K562 (cell line): ENCODE measurements around the gene CLCA1. TPM values are rescaled to one million over a fixed set of nuclear protein-coding genes. Genes with fewer than 3 reads are reported as not detected.

ENCODE experiments used
- ATAC-seq: fragments of 200-7000 bp; cut with Tn5 transposase; 3 replicates; pipeline ENCODE4 v1.9.1; 2020; ENCODE audit warnings: moderate library complexity
- BruUV-seq: library from RNA; stranded (reverse); fragments of 400-500 nt; replicated peaks from 2 replicates; lab custom pipeline; 2021; lab: Mats Ljungman, UMichigan
- CTCF ChIA-PET: fragments of 300-600 bp; formaldehyde crosslinking; extraction: SDS; loops from one replicate; lab custom pipeline; 2021; ENCODE audit warnings: low intra/inter-chr PET ratio; lab: Yijun Ruan, JAX
- POLR2A ChIA-PET: fragments of 300-600, 350-650 bp; sonication (Branson Sonifier 250); formaldehyde crosslinking; extraction: SDS; loops from one replicate; lab custom pipeline; 2021; ENCODE audit warnings: antibody characterized with exemption, inconsistent platforms; lab: Yijun Ruan, JAX
- DNase-seq, 4 experiments: peaks; one replicate each; pipeline versions ENCODE4 v3.0.0 to v3.0.0-alpha.2; 2011 to 2018; ENCODE audit warnings: low spot score in 3 of 4, mixed read lengths in 3 of 4; ENCODE audit errors: extremely low read depth in 1 of 4
- FAIRE-seq: peaks from 2 replicates; lab custom pipeline; 2011; peaks lifted over from hg19 to GRCh38; lab: Jason Lieb, UNC
- H2AFZ ChIP-seq: 2 replicates; pipeline ENCODE4 v1.6.0; 2011; ENCODE audit warnings: low read depth, low read length, control low read depth, inconsistent platforms
- H3K27ac ChIP-seq: fragments of 200-600 bp; 3 replicates; pipeline ENCODE4 v1.8.0; 2011; ENCODE audit warnings: low read depth, mild to moderate bottlenecking, control low read depth, inconsistent platforms, low read length, moderate library complexity, mixed read lengths; ENCODE audit errors: extremely low read depth
- H3K27me3 ChIP-seq, 2 experiments: fragments of 300-600 bp in 1 of 2; 2 replicates in 1 of 2; 3 replicates in 1 of 2; pipeline versions ENCODE4 v1.6.0 to v1.8.0; 2011; ENCODE audit warnings: inconsistent platforms in 2 of 2, low read length in 2 of 2, mild to moderate bottlenecking in 1 of 2, mixed read lengths in 1 of 2, moderate library complexity in 1 of 2; ENCODE audit not compliant: control insufficient read depth in 2 of 2, insufficient read depth in 2 of 2
- H3K36me3 ChIP-seq: fragments of 300-600 bp; 3 replicates; pipeline ENCODE4 v1.8.0; 2011; ENCODE audit warnings: mild to moderate bottlenecking, low read length, inconsistent platforms; ENCODE audit not compliant: control insufficient read depth, insufficient read depth
- H3K4me1 ChIP-seq, 2 experiments: fragments of 200-600 bp in 1 of 2; replicated peaks in 1 of 2; 2 replicates in 1 of 2; 3 replicates in 1 of 2; pipeline versions ENCODE4 v1.5.1 to v1.8.0; 2011; ENCODE audit warnings: inconsistent platforms in 2 of 2, low read length in 2 of 2, mild to moderate bottlenecking in 1 of 2, mixed read lengths in 1 of 2, moderate library complexity in 1 of 2; ENCODE audit not compliant: control insufficient read depth in 2 of 2, insufficient read depth in 2 of 2
- H3K4me2 ChIP-seq: 2 replicates; pipeline ENCODE4 v1.6.1; 2011; ENCODE audit warnings: low read length, control low read depth, inconsistent platforms, mixed read lengths; ENCODE audit not compliant: insufficient read depth
- H3K4me3 ChIP-seq: fragments of 200-600 bp; sonication (generic), shearing (Covaris generic); 2 replicates; pipeline ENCODE4 v1.5.1; 2016; ENCODE audit warnings: control low read depth, inconsistent platforms
- H3K79me2 ChIP-seq: fragments of 200-600 bp; 3 replicates; pipeline ENCODE4 v1.8.0; 2011; ENCODE audit warnings: low read length, inconsistent platforms; ENCODE audit not compliant: control insufficient read depth, insufficient read depth
- H3K9ac ChIP-seq, 2 experiments: 2 replicates each; pipeline versions ENCODE4 v1.6.0 to v1.6.1; 2011; ENCODE audit warnings: low read depth in 2 of 2, low read length in 2 of 2, control low read depth in 1 of 2, inconsistent platforms in 1 of 2, mild to moderate bottlenecking in 1 of 2, mixed read lengths in 1 of 2; ENCODE audit not compliant: insufficient read depth in 1 of 2
- H3K9me1 ChIP-seq: one replicate; pipeline ENCODE4 v1.6.0; 2011; ENCODE audit warnings: inconsistent platforms, mild to moderate bottlenecking, low read length, moderate library complexity; ENCODE audit not compliant: control insufficient read depth, insufficient read depth
- H3K9me3 ChIP-seq: replicated peaks from 2 replicates; pipeline ENCODE4 v1.5.1; 2011; ENCODE audit warnings: low read depth, low read length, inconsistent platforms; ENCODE audit not compliant: control insufficient read depth, insufficient read depth
- H4K20me1 ChIP-seq: replicated peaks from 2 replicates; pipeline ENCODE4 v1.6.1; 2011; ENCODE audit warnings: low read length, inconsistent platforms, mixed read lengths; ENCODE audit not compliant: control insufficient read depth, insufficient read depth
- BCOR ChIP-seq: fragments of 450-650 bp; IDR thresholded peaks from 2 replicates; pipeline ENCODE4 v1.6.1; 2016
- CBX3 ChIP-seq, 2 experiments: IDR thresholded peaks; 1 replicate in 1 of 2; 2 replicates in 1 of 2; pipeline ENCODE4 v1.6.1; 2012; ENCODE audit warnings: inconsistent platforms in 2 of 2, low read length in 2 of 2, borderline replicate concordance in 1 of 2, control low read depth in 1 of 2
- CLOCK ChIP-seq: fragments of 250-450 bp; sonication (Bioruptor Pico); IDR thresholded peaks from 2 replicates; pipeline ENCODE4 v1.4.0; 2020; ENCODE audit warnings: mild to moderate bottlenecking, moderate library complexity, borderline replicate concordance
- CREM ChIP-seq: IDR thresholded peaks from 2 replicates; pipeline ENCODE4 v1.6.1; 2014; ENCODE audit warnings: antibody characterized with exemption, low read depth
- CTBP1 ChIP-seq: fragments of 450-650 bp; IDR thresholded peaks from 2 replicates; pipeline ENCODE4 v1.6.1; 2016; ENCODE audit warnings: borderline replicate concordance
- DACH1 ChIP-seq: fragments of 450-650 bp; IDR thresholded peaks from 2 replicates; pipeline ENCODE4 v1.6.1; 2018; ENCODE audit not compliant: partially characterized antibody
- ETV5 ChIP-seq: sonication (generic); formaldehyde crosslinking; IDR thresholded peaks from 2 replicates; pipeline ENCODE4 v1.4.0; 2020; ENCODE audit warnings: low read depth, mild to moderate bottlenecking, missing genetic modification reagents
- FOXK2 ChIP-seq, 2 experiments: fragments of 450-650 bp; IDR thresholded peaks in 1 of 2; conservative IDR thresholded peaks in 1 of 2; 2 replicates each; pipeline ENCODE4 v1.6.1; 2016; ENCODE audit warnings: low read depth in 2 of 2, mild to moderate bottlenecking in 1 of 2
- FOXP4 ChIP-seq: sonication (generic); formaldehyde crosslinking; IDR thresholded peaks from 2 replicates; pipeline ENCODE4 v1.8.0; 2022; ENCODE audit warnings: mild to moderate bottlenecking, missing genetic modification reagents, borderline replicate concordance
- GABPA ChIP-seq: fragments of 200-800 bp; sonication (Bioruptor generic); conservative IDR thresholded peaks from 2 replicates; pipeline ENCODE4 v1.6.1; 2016; ENCODE audit warnings: low read depth, missing genetic modification characterization, missing compliant biosample characterization
- MEIS2 ChIP-seq: fragments of 450-650 bp; IDR thresholded peaks from 2 replicates; pipeline ENCODE4 v1.6.1; 2014; ENCODE audit warnings: mild to moderate bottlenecking; ENCODE audit not compliant: partially characterized antibody
- SREBF1 ChIP-seq: fragments of 150-350 bp; IDR thresholded peaks from 2 replicates; pipeline ENCODE4 v1.6.1; 2014; ENCODE audit warnings: antibody characterized with exemption, low read depth, low read length, borderline replicate concordance
- SRSF9 ChIP-seq: fragments of 200-400 bp; formaldehyde crosslinking; IDR thresholded peaks from 2 replicates; pipeline ENCODE4 v1.6.1; 2017; ENCODE audit warnings: low read depth, low read length, borderline replicate concordance
- STAT5A ChIP-seq: IDR thresholded peaks from 2 replicates; pipeline ENCODE4 v1.6.1; 2012; ENCODE audit warnings: low read length, inconsistent platforms, borderline replicate concordance
- SUPT5H ChIP-seq: fragments of 450-650 bp; IDR thresholded peaks from 2 replicates; pipeline ENCODE4 v1.6.1; 2016
- THRAP3 ChIP-seq: fragments of 450-650 bp; IDR thresholded peaks from 2 replicates; pipeline ENCODE4 v1.6.1; 2016; ENCODE audit warnings: mild to moderate bottlenecking, inconsistent platforms, borderline replicate concordance
- ZFP36 ChIP-seq: fragments of 150-350 bp; IDR thresholded peaks from 2 replicates; pipeline ENCODE4 v1.6.1; 2018; ENCODE audit warnings: low read length, low read depth; ENCODE audit not compliant: partially characterized antibody
- ZNF274 ChIP-seq: IDR thresholded peaks from 2 replicates; pipeline ENCODE4 v1.6.1; 2011; ENCODE audit warnings: low read depth, mild to moderate bottlenecking, low read length, moderate library complexity, borderline replicate concordance
- ZNF444 ChIP-seq: fragments of 250-450 bp; sonication (Bioruptor Pico); IDR thresholded peaks from 2 replicates; pipeline ENCODE4 v1.4.0; 2020; ENCODE audit warnings: mild to moderate bottlenecking, moderate library complexity
- WGBS: fragments of 100-300 bp; shearing (Covaris generic); methylation state at CpG from one replicate; pipeline ENCODE4 v1.1.6; 2016; ENCODE audit warnings: low coverage, mixed read lengths; ENCODE audit not compliant: insufficient coverage; ENCODE audit errors: missing lambda C conversion rate; 5-methylcytosine and 5-hydroxymethylcytosine counted together
- in situ Hi-C: fragments of 300-500 bp; cut with MboI; formaldehyde crosslinking; loops from 4 replicates; pipeline ENCODE4 v1.15.0; 2018; ENCODE audit warnings: inconsistent platforms, mixed read lengths
- intact Hi-C: fragments of 100-400 bp; cut with micrococcal nuclease; formaldehyde crosslinking; loops from 2 replicates; pipeline ENCODE4 v1.14.2; 2022
- polyA plus RNA-seq, 8 experiments: library from polyadenylated mRNA; depleted of rRNA in 4 of 8; stranded (reverse) in 5 of 8; unstranded in 3 of 8; fragments of >200 nt; fragmentation: Nextera tagmentation in 2 of 8; fragmentation: Illumina TruSeq in 1 of 8; extraction: Ambion mirVana in 2 of 8; extraction: Trizol in 1 of 8; gene quantifications; 2 replicates each; pipeline versions ENCODE4 v1.2.1 to v1.2.3, GENCODE V29; 2011 to 2014; ENCODE audit warnings: inconsistent platforms in 1 of 8, missing spikeins in 1 of 8
- total RNA-seq, 7 experiments: library from RNA; depleted of rRNA in 6 of 7; stranded (reverse); fragments of >200 nt in 6 of 7; fragmentation: Illumina TruSeq in 2 of 7; extraction: Trizol in 2 of 7; gene quantifications; 2 replicates each; pipeline versions ENCODE4 v1.2.1 to v1.2.3, GENCODE V29; 2011 to 2021; ENCODE audit warnings: low replicate concordance in 1 of 7

CLCA1 gene
- total and polyA plus RNA-seq, 9 of the 15 experiments (the other 6 are each of a cell fraction or from before 2014, with no cell fraction given) = 0.03 to 0.08 (median 0.04) TPM; not detected in 6

GRCh38 chr1:86461482-86461881, 7.2 kb upstream of the CLCA1 start:
- intact Hi-C loops (no loop called here), in situ Hi-C loops (no loop called here)
- BruUV-seq = no TSS peak
- Histone ChIP-seq H3K27me3 (no peaks in the 10 kb centered on the region), H3K4me3 (no peak overlapping the region), H3K27ac (peak overlapping the region; percentile 61), H3K9me1 (no peaks in the 10 kb centered on the region), H2AFZ (peak overlapping the region; percentile 77), H3K4me1 (peaks cover 11 to 20% of the 10 kb centered on the region in 2 experiments; a peak in 4 of 5 replicates), H3K9ac (no peak overlapping the region), H3K36me3 (no peaks in the 10 kb centered on the region), H3K79me2 (no peaks in the 10 kb centered on the region), H3K4me2 (peak overlapping the region; percentile 46; the same call in 1 of the 2 replicates), H4K20me1 (no peaks in the 10 kb centered on the region), H3K9me3 (0 out of 2 replicates have a peak, but pooled peaks cover 7% of the 10 kb centered on the region)
- peak; percentile 55 to 82 (median 66) for DNase-seq
- WGBS = 18% methylated on average over 3 of the region's 3 CpGs
- POLR2A ChIA-PET = interaction anchor here (0.7 to 1.6 kb wide), 4 partner anchors 9 to 26 kb away, joined by 3 to 5 read pairs (median 4); no protein-coding TSS in a partner anchor
- CTCF ChIA-PET = no interaction called here
- peak; percentile 82 for ATAC-seq
- peak; percentile 78 for FAIRE-seq
- TF ChIP-seq CBX3 (IDR thresholded peaks at IDR 0.05; ENCODE audit: borderline replicate concordance in 1 of 2, low read length in 2 of 2) = peak in 1 of 2 experiments; percentile 97; a peak in 2 of 3 replicates
- no peak; the same call in 1 of the 2 replicates for TF ChIP-seq GABPA (tag)
- peak; percentile 4 for TF ChIP-seq MEIS2
- TF ChIP-seq THRAP3 = no peak
- no peak for TF ChIP-seq FOXK2 (conservative IDR thresholded peaks at IDR 0.05 in 1 of 2, IDR thresholded peaks at IDR 0.05 in 1 of 2; ENCODE audit: low read depth in 2 of 2)
- TF ChIP-seq FOXP4 = no peak
- TF ChIP-seq BCOR = no peak
- 0 out of 2 replicates have a peak, but pooled peaks have one; percentile 18 for TF ChIP-seq CREM
- TF ChIP-seq SREBF1 = no peak
- TF ChIP-seq ZNF274 = peak; percentile 71
- TF ChIP-seq CLOCK (CRISPR knock-in tag) = peak; percentile 96; the same call in 1 of the 2 replicates
- TF ChIP-seq STAT5A = peak; percentile 79
- TF ChIP-seq SRSF9 = no peak
- TF ChIP-seq DACH1 = no peak
- TF ChIP-seq ETV5 (CRISPR knock-in tag) = no peak
- TF ChIP-seq CTBP1 = peak; percentile 41
- TF ChIP-seq ZFP36 = peak; percentile 94
- no peak for TF ChIP-seq SUPT5H
- peak; percentile 93 for TF ChIP-seq ZNF444 (CRISPR knock-in tag)
